ENCODE measurements around the gene RTRAF.

RTRAF gene

GRCh38 chr14:52020866-52021717 lies 31.7 kb downstream of the RTRAF start:
- peak; percentile 20 for DNase-seq (ENCODE audit: low spot score)

- DNase-seq (ENCODE audit: low spot score) = no peak
These were observed 32.7 kb downstream of the RTRAF start for GRCh38 chr14:52021957-52022600.

GRCh38 chr14:52023518-52023917 lies 34.2 kb downstream of the RTRAF start:
- DNase-seq (ENCODE audit: low spot score) = no peak

- no peak for DNase-seq (ENCODE audit: low spot score)
These were observed 36.0 kb downstream of the RTRAF start for GRCh38 chr14:52025310-52025709.

GRCh38 chr14:52026017-52026660 lies 36.8 kb downstream of the RTRAF start:
- DNase-seq (ENCODE audit: low spot score) = no peak

- DNase-seq (ENCODE audit: low spot score) = no peak
These were observed 37.6 kb downstream of the RTRAF start for GRCh38 chr14:52026901-52027300.

- DNase-seq (ENCODE audit: low spot score) = no peak
These were observed 40.5 kb downstream of the RTRAF start for GRCh38 chr14:52029881-52030280.

GRCh38 chr14:52031781-52032180 lies 42.4 kb downstream of the RTRAF start:
- DNase-seq (ENCODE audit: low spot score) = no peak

- DNase-seq (ENCODE audit: low spot score) = no peak
These were observed 43.0 kb downstream of the RTRAF start for GRCh38 chr14:52032204-52032801.

- no peak for DNase-seq (ENCODE audit: low spot score)
These were observed 43.8 kb downstream of the RTRAF start for GRCh38 chr14:52033101-52033642.

- DNase-seq (ENCODE audit: low spot score) = no peak
These were observed 49.9 kb downstream of the RTRAF start for GRCh38 chr14:52039124-52039815.

GRCh38 chr14:52040598-52040997 lies 51.3 kb downstream of the RTRAF start:
- no peak for DNase-seq (ENCODE audit: low spot score)

- no peak for DNase-seq (ENCODE audit: low spot score)
These were observed 53.3 kb downstream of the RTRAF start for GRCh38 chr14:52042371-52043289.

- peak; percentile 44 for DNase-seq (ENCODE audit: low spot score)
These were observed 54.3 kb downstream of the RTRAF start for GRCh38 chr14:52043690-52044089.

GRCh38 chr14:52044791-52045522 lies 55.6 kb downstream of the RTRAF start:
- no peak for DNase-seq (ENCODE audit: low spot score)

- no peak for DNase-seq (ENCODE audit: low spot score)
These were observed 57.1 kb downstream of the RTRAF start for GRCh38 chr14:52046376-52046917.

GRCh38 chr14:52048116-52048515 lies 58.8 kb downstream of the RTRAF start:
- no peak for DNase-seq (ENCODE audit: low spot score)

- no peak for DNase-seq (ENCODE audit: low spot score)
These were observed 59.4 kb downstream of the RTRAF start for GRCh38 chr14:52048641-52049204.

- no peak for DNase-seq (ENCODE audit: low spot score)
These were observed 59.9 kb downstream of the RTRAF start for GRCh38 chr14:52049271-52049670.
